ENCODE data around the gene AUTS2.

DNA sequence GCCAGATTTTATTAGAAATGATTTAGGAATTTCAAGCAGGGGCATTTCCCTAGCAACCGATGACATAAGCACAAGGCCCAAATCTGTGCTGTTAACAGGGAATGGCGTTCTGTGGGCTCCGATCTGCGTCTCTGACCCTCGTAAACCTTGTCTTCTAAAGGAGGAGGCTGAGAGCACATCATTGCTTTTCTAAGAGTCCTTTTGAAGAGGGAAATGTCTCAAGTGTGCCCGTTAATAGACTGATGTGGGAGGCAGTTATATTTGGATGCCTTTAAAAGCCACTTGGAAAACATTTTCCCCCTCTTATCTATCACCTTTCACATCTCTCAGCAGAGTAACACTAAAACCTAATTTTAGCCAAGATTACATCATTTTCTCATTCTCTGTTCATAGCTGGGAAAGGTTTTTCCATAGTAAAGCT is 1109.6 kb downstream of the AUTS2 start:
- TF ChIP-seq JUND (IDR thresholded peaks at IDR 0.05) (no peak), RXRA (IDR thresholded peaks at IDR 0.05) (no peak), TAF1 (conservative IDR thresholded peaks at IDR 0.05) (no peak), GABPA (IDR thresholded peaks at IDR 0.05 in 1 of 2, conservative IDR thresholded peaks at IDR 0.05 in 1 of 2) (no peak), RAD21 (IDR thresholded peaks at IDR 0.05) (no peak), SP1 (IDR thresholded peaks at IDR 0.05) (no peak), EGR1 (IDR thresholded peaks at IDR 0.05; ENCODE audit: low read depth in 2 of 2) (no peak), HNF4A (conservative IDR thresholded peaks at IDR 0.05) (no peak), YY1 (IDR thresholded peaks at IDR 0.05) (no peak)
- TF ChIP-seq, protein P1, sequence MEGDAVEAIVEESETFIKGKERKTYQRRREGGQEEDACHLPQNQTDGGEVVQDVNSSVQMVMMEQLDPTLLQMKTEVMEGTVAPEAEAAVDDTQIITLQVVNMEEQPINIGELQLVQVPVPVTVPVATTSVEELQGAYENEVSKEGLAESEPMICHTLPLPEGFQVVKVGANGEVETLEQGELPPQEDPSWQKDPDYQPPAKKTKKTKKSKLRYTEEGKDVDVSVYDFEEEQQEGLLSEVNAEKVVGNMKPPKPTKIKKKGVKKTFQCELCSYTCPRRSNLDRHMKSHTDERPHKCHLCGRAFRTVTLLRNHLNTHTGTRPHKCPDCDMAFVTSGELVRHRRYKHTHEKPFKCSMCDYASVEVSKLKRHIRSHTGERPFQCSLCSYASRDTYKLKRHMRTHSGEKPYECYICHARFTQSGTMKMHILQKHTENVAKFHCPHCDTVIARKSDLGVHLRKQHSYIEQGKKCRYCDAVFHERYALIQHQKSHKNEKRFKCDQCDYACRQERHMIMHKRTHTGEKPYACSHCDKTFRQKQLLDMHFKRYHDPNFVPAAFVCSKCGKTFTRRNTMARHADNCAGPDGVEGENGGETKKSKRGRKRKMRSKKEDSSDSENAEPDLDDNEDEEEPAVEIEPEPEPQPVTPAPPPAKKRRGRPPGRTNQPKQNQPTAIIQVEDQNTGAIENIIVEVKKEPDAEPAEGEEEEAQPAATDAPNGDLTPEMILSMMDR (IDR thresholded peaks at IDR 0.05; ENCODE audit: low read depth, low read length, missing input control) = no peak
- TF ChIP-seq, protein P2, sequence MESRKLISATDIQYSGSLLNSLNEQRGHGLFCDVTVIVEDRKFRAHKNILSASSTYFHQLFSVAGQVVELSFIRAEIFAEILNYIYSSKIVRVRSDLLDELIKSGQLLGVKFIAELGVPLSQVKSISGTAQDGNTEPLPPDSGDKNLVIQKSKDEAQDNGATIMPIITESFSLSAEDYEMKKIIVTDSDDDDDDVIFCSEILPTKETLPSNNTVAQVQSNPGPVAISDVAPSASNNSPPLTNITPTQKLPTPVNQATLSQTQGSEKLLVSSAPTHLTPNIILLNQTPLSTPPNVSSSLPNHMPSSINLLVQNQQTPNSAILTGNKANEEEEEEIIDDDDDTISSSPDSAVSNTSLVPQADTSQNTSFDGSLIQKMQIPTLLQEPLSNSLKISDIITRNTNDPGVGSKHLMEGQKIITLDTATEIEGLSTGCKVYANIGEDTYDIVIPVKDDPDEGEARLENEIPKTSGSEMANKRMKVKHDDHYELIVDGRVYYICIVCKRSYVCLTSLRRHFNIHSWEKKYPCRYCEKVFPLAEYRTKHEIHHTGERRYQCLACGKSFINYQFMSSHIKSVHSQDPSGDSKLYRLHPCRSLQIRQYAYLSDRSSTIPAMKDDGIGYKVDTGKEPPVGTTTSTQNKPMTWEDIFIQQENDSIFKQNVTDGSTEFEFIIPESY (IDR thresholded peaks at IDR 0.05) = no peak
- TF ChIP-seq, protein P3, sequence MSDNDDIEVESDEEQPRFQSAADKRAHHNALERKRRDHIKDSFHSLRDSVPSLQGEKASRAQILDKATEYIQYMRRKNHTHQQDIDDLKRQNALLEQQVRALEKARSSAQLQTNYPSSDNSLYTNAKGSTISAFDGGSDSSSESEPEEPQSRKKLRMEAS (IDR thresholded peaks at IDR 0.05) = no peak
